Effector CD4-positive, alpha-beta T cell (primary cell): ENCODE data around the gene RGR.

Source experiments
- DNase-seq: peaks from one replicate; pipeline ENCODE4 v3.0.0-alpha.2; 2020

The RGR gene

GRCh38 chr10:84302223-84302622 lies 57.4 kb downstream of the RGR start:
- DNase-seq, result no peak

GRCh38 chr10:84306751-84307384 lies 62.0 kb downstream of the RGR start:
- no peak for DNase-seq

DNA sequence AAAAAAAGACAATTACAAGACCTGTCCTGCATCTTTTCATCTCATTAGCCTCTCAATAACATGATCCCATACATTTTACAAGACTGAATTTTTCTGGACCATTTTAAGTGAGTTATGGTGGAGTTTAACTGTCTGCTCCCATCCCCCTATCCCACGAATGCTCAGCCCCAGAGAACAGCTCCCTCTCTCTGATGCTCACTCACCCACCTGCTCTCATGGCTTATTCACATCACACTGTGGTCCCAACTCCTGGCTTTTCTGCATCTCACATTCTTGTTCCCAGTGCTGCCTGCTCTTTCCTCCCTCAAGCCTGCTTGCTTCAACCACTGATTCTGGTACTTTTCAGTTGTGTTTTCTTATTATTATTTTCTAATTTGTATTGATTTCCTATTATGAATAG lies 63.2 kb downstream of the RGR start:
- DNase-seq, result no peak

DNA sequence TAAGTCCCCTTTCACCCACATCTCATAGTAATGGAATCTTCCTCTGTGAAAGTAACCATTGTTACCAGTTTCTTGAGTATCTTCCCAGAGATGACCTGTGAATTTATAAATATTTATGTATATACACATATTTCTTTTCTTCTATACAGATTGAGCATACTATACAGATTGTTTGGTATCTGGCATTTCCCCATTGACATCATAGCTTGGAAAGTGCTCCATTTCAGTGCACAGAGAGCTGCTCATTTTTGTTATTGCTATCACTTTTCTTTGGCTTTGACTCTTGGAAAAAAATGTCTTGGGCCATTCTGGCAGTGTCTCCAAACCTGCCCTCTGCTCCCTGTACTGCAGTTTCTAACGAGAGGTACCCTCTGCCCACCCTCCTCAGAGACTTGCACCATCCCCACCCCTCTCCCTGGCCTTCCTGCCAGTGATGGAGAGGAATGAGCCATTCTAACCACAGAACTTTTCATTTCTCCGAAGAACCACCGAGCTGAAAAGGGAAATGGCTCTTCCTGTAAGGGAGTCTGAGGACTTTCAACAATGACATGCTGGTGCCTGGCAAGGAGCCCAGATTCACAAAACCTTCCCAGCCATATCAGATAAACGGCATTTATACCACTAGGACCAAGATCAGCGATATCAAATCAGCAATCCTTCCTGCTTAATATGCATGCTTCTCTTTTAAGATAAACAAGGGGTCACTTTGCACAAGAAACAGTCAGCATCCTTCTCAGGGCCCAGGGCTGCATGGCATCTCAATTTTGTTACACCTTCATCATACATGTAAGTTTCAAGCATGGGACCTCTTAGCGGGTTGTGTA lies 63.8 kb downstream of the RGR start:
- DNase-seq, result no peak
